K562 (cell line): Measurements from ENCODE around the gene DAAM1. TPM values are rescaled to one million over a fixed set of nuclear protein-coding genes. Genes with fewer than 3 reads are reported as not detected.

Experiments
- ATAC-seq: fragments of 200-7000 bp; cut with Tn5 transposase; 3 replicates; pipeline ENCODE4 v1.9.1; 2020; ENCODE audit warnings: moderate library complexity
- BruUV-seq: library from RNA; stranded (reverse); fragments of 400-500 nt; replicated peaks from 2 replicates; lab custom pipeline; 2021; lab: Mats Ljungman, UMichigan
- CTCF ChIA-PET: fragments of 300-600 bp; formaldehyde crosslinking; extraction: SDS; loops from one replicate; lab custom pipeline; 2021; ENCODE audit warnings: low intra/inter-chr PET ratio; lab: Yijun Ruan, JAX
- POLR2A ChIA-PET: fragments of 300-600, 350-650 bp; sonication (Branson Sonifier 250); formaldehyde crosslinking; extraction: SDS; loops from one replicate; lab custom pipeline; 2021; ENCODE audit warnings: antibody characterized with exemption, inconsistent platforms; lab: Yijun Ruan, JAX
- DNase-seq, 4 experiments: peaks; one replicate each; pipeline versions ENCODE4 v3.0.0 to v3.0.0-alpha.2; 2011 to 2018; ENCODE audit warnings: low spot score in 3 of 4, mixed read lengths in 3 of 4; ENCODE audit errors: extremely low read depth in 1 of 4
- FAIRE-seq: peaks from 2 replicates; lab custom pipeline; 2011; peaks lifted over from hg19 to GRCh38; lab: Jason Lieb, UNC
- H2AFZ ChIP-seq: 2 replicates; pipeline ENCODE4 v1.6.0; 2011; ENCODE audit warnings: low read depth, low read length, control low read depth, inconsistent platforms
- H3K27ac ChIP-seq: fragments of 200-600 bp; 3 replicates; pipeline ENCODE4 v1.8.0; 2011; ENCODE audit warnings: low read depth, mild to moderate bottlenecking, control low read depth, inconsistent platforms, low read length, moderate library complexity, mixed read lengths; ENCODE audit errors: extremely low read depth
- H3K27me3 ChIP-seq, 2 experiments: fragments of 300-600 bp in 1 of 2; 2 replicates in 1 of 2; 3 replicates in 1 of 2; pipeline versions ENCODE4 v1.6.0 to v1.8.0; 2011; ENCODE audit warnings: inconsistent platforms in 2 of 2, low read length in 2 of 2, mild to moderate bottlenecking in 1 of 2, mixed read lengths in 1 of 2, moderate library complexity in 1 of 2; ENCODE audit not compliant: control insufficient read depth in 2 of 2, insufficient read depth in 2 of 2
- H3K36me3 ChIP-seq: fragments of 300-600 bp; 3 replicates; pipeline ENCODE4 v1.8.0; 2011; ENCODE audit warnings: mild to moderate bottlenecking, low read length, inconsistent platforms; ENCODE audit not compliant: control insufficient read depth, insufficient read depth
- H3K4me1 ChIP-seq, 2 experiments: fragments of 200-600 bp in 1 of 2; replicated peaks in 1 of 2; 2 replicates in 1 of 2; 3 replicates in 1 of 2; pipeline versions ENCODE4 v1.5.1 to v1.8.0; 2011; ENCODE audit warnings: inconsistent platforms in 2 of 2, low read length in 2 of 2, mild to moderate bottlenecking in 1 of 2, mixed read lengths in 1 of 2, moderate library complexity in 1 of 2; ENCODE audit not compliant: control insufficient read depth in 2 of 2, insufficient read depth in 2 of 2
- H3K4me2 ChIP-seq: 2 replicates; pipeline ENCODE4 v1.6.1; 2011; ENCODE audit warnings: low read length, control low read depth, inconsistent platforms, mixed read lengths; ENCODE audit not compliant: insufficient read depth
- H3K4me3 ChIP-seq: fragments of 200-600 bp; sonication (generic), shearing (Covaris generic); 2 replicates; pipeline ENCODE4 v1.5.1; 2016; ENCODE audit warnings: control low read depth, inconsistent platforms
- H3K79me2 ChIP-seq: fragments of 200-600 bp; 3 replicates; pipeline ENCODE4 v1.8.0; 2011; ENCODE audit warnings: low read length, inconsistent platforms; ENCODE audit not compliant: control insufficient read depth, insufficient read depth
- H3K9ac ChIP-seq, 2 experiments: 2 replicates each; pipeline versions ENCODE4 v1.6.0 to v1.6.1; 2011; ENCODE audit warnings: low read depth in 2 of 2, low read length in 2 of 2, control low read depth in 1 of 2, inconsistent platforms in 1 of 2, mild to moderate bottlenecking in 1 of 2, mixed read lengths in 1 of 2; ENCODE audit not compliant: insufficient read depth in 1 of 2
- H3K9me1 ChIP-seq: one replicate; pipeline ENCODE4 v1.6.0; 2011; ENCODE audit warnings: inconsistent platforms, mild to moderate bottlenecking, low read length, moderate library complexity; ENCODE audit not compliant: control insufficient read depth, insufficient read depth
- H3K9me3 ChIP-seq: replicated peaks from 2 replicates; pipeline ENCODE4 v1.5.1; 2011; ENCODE audit warnings: low read depth, low read length, inconsistent platforms; ENCODE audit not compliant: control insufficient read depth, insufficient read depth
- H4K20me1 ChIP-seq: replicated peaks from 2 replicates; pipeline ENCODE4 v1.6.1; 2011; ENCODE audit warnings: low read length, inconsistent platforms, mixed read lengths; ENCODE audit not compliant: control insufficient read depth, insufficient read depth
- CBFA2T3 ChIP-seq: fragments of 450-650 bp; IDR thresholded peaks from 2 replicates; pipeline ENCODE4 v1.6.1; 2017
- CSDE1 ChIP-seq, 2 experiments: fragments of 450-650 bp; IDR thresholded peaks; 2 replicates each; pipeline ENCODE4 v1.6.1; 2016; ENCODE audit warnings: mild to moderate bottlenecking in 1 of 2
- JUN ChIP-seq, 2 experiments: sonication (generic) in 1 of 2; formaldehyde crosslinking in 1 of 2; IDR thresholded peaks; 2 replicates each; pipeline versions ENCODE4 v1.6.1 to v1.8.0; 2012 to 2022; ENCODE audit warnings: borderline replicate concordance in 2 of 2, mild to moderate bottlenecking in 2 of 2, improper control_type of control experiment in 1 of 2, low read depth in 1 of 2, low read length in 1 of 2, missing genetic modification reagents in 1 of 2
- PHF20 ChIP-seq: fragments of 450-650 bp; IDR thresholded peaks from 2 replicates; pipeline ENCODE4 v1.6.1; 2018; ENCODE audit not compliant: partially characterized antibody
- PHTF2 ChIP-seq: fragments of 250-450 bp; sonication (Bioruptor Pico); IDR thresholded peaks from 2 replicates; pipeline ENCODE4 v1.5.0; 2021; ENCODE audit warnings: mild to moderate bottlenecking
- RB1 ChIP-seq: fragments of 450-650 bp; IDR thresholded peaks from 2 replicates; pipeline ENCODE4 v1.6.1; 2017; ENCODE audit warnings: low read depth, mild to moderate bottlenecking
- SUPT5H ChIP-seq: fragments of 450-650 bp; IDR thresholded peaks from 2 replicates; pipeline ENCODE4 v1.6.1; 2016
- TAF15 ChIP-seq: fragments of 200-400 bp; formaldehyde crosslinking; IDR thresholded peaks from 2 replicates; pipeline ENCODE4 v1.6.1; 2017; ENCODE audit warnings: mild to moderate bottlenecking, low read depth, low read length, moderate library complexity
- ZFP36 ChIP-seq: fragments of 150-350 bp; IDR thresholded peaks from 2 replicates; pipeline ENCODE4 v1.6.1; 2018; ENCODE audit warnings: low read length, low read depth; ENCODE audit not compliant: partially characterized antibody
- WGBS: fragments of 100-300 bp; shearing (Covaris generic); methylation state at CpG from one replicate; pipeline ENCODE4 v1.1.6; 2016; ENCODE audit warnings: low coverage, mixed read lengths; ENCODE audit not compliant: insufficient coverage; ENCODE audit errors: missing lambda C conversion rate; 5-methylcytosine and 5-hydroxymethylcytosine counted together
- in situ Hi-C: fragments of 300-500 bp; cut with MboI; formaldehyde crosslinking; loops from 4 replicates; pipeline ENCODE4 v1.15.0; 2018; ENCODE audit warnings: inconsistent platforms, mixed read lengths
- intact Hi-C: fragments of 100-400 bp; cut with micrococcal nuclease; formaldehyde crosslinking; loops from 2 replicates; pipeline ENCODE4 v1.14.2; 2022
- polyA plus RNA-seq, 8 experiments: library from polyadenylated mRNA; depleted of rRNA in 4 of 8; stranded (reverse) in 5 of 8; unstranded in 3 of 8; fragments of >200 nt; fragmentation: Nextera tagmentation in 2 of 8; fragmentation: Illumina TruSeq in 1 of 8; extraction: Ambion mirVana in 2 of 8; extraction: Trizol in 1 of 8; gene quantifications; 2 replicates each; pipeline versions ENCODE4 v1.2.1 to v1.2.3, GENCODE V29; 2011 to 2014; ENCODE audit warnings: inconsistent platforms in 1 of 8, missing spikeins in 1 of 8
- total RNA-seq, 7 experiments: library from RNA; depleted of rRNA in 6 of 7; stranded (reverse); fragments of >200 nt in 6 of 7; fragmentation: Illumina TruSeq in 2 of 7; extraction: Trizol in 2 of 7; gene quantifications; 2 replicates each; pipeline versions ENCODE4 v1.2.1 to v1.2.3, GENCODE V29; 2011 to 2021; ENCODE audit warnings: low replicate concordance in 1 of 7

Gene DAAM1
- total and polyA plus RNA-seq, 9 of the 15 experiments (the other 6 are each of a cell fraction or from before 2014, with no cell fraction given), result 3.6 to 11.6 (median 6.7) TPM

GRCh38 chr14:59293935-59294661 is 105.6 kb downstream of the DAAM1 start (continued):
- TF ChIP-seq TAF15, result no peak
- TF ChIP-seq JUN (IDR thresholded peaks at IDR 0.05; ENCODE audit: borderline replicate concordance, low read depth, low read length), result no peak
- no peak for TF ChIP-seq JUN (CRISPR knock-in tag; IDR thresholded peaks at IDR 0.05; ENCODE audit: borderline replicate concordance)
- TF ChIP-seq PHTF2 (CRISPR knock-in tag), result no peak
- no peak for TF ChIP-seq SUPT5H
- no peak for TF ChIP-seq PHF20
- TF ChIP-seq CSDE1 (IDR thresholded peaks at IDR 0.05), result no peak

GRCh38 chr14:59294662-59294992 is 106.2 kb downstream of the DAAM1 start:
- TF ChIP-seq ZFP36 (no peak), CBFA2T3 (no peak), RB1 (no peak)
- Histone ChIP-seq H3K9me1 (no peaks in the 10 kb centered on the region), H3K79me2 (no peaks in the 10 kb centered on the region), H3K4me1 (peaks cover 0 to 3% of the 10 kb centered on the region in 2 experiments; a peak in 1 of 5 replicates), H3K9me3 (no peaks in the 10 kb centered on the region), H4K20me1 (no peaks in the 10 kb centered on the region), H3K27me3 (no peaks in the 10 kb centered on the region), H3K27ac (no peak overlapping the region), H3K36me3 (0 out of 3 replicates have a peak, but pooled peaks cover 6% of the 10 kb centered on the region), H3K4me2 (no peak overlapping the region), H3K4me3 (no peak overlapping the region), H3K9ac (no peak overlapping the region), H2AFZ (no peak overlapping the region)
- 10% methylated on average over 1 of the region's 1 CpG for WGBS
- intact Hi-C loops, result no loop called here
- in situ Hi-C loops, result no loop called here
- ATAC-seq (no peak), DNase-seq (no peak), FAIRE-seq (no peak)
- POLR2A ChIA-PET, result no interaction called here
- BruUV-seq, result no TSS peak
- CTCF ChIA-PET, result no interaction called here
